Sigmoid colon (tissue), 4 donors: ENCODE results near the gene IL31.

Source experiments
- CTCF ChIP-seq, 4 experiments: fragments of 450-650 bp in 3 of 4; fragments of 200-600 bp in 1 of 4; IDR thresholded peaks; one replicate each; pipeline ENCODE4 v1.5.1; 2016 to 2019; ENCODE audit warnings: antibody characterized with exemption in 4 of 4, mild to moderate bottlenecking in 3 of 4, moderate library complexity in 2 of 4
- EP300 ChIP-seq, 4 donors: sonication (generic); formaldehyde crosslinking; IDR thresholded peaks; one replicate each; pipeline ENCODE4 v1.6.1; 2017; ENCODE audit warnings: antibody characterized with exemption in 4 of 4
- POLR2A ChIP-seq, 2 donors: fragments of 450-650 bp; IDR thresholded peaks; one replicate each; pipeline ENCODE4 v1.6.1; 2016; ENCODE audit warnings: antibody characterized with exemption in 2 of 2, mild to moderate bottlenecking in 2 of 2, moderate library complexity in 2 of 2
- POLR2AphosphoS5 ChIP-seq, 4 donors: sonication (generic); formaldehyde crosslinking; IDR thresholded peaks; one replicate each; pipeline ENCODE4 v1.6.1; 2017; ENCODE audit warnings: antibody characterized with exemption in 4 of 4

- no peak for TF ChIP-seq CTCF (IDR thresholded peaks at IDR 0.05)
- no peak for TF ChIP-seq POLR2AphosphoS5 (IDR thresholded peaks at IDR 0.05)
- no peak for TF ChIP-seq POLR2A (IDR thresholded peaks at IDR 0.05)
- no peak for TF ChIP-seq EP300 (IDR thresholded peaks at IDR 0.05)
Observed at GRCh38 chr12:122162976-122163375, 11.0 kb downstream of the IL31 start.
